ENCODE data around the gene SCGB1A1.
"Not testable (repeated sequence)": the region's sequence is repeated elsewhere in the genome, so short reads cannot be mapped to it uniquely, and the experiment has no call there.

SCGB1A1 gene

GRCh38 chr11:62418733-62419132, at the start of gene SCGB1A1:
Gene SCGB1A1, plus strand, starts transcription at chr11:62419033. Its CDS starts 63 bp downstream, at chr11:62419096.
- DNase-seq (ENCODE audit: low read depth, low spot score): no peak

GRCh38 chr11:62370743-62371440, 47.9 kb upstream of the SCGB1A1 start:
- DNase-seq (ENCODE audit: low read depth, low spot score): no peak

GRCh38 chr11:62372871-62373270, 46.0 kb upstream of the SCGB1A1 start:
- DNase-seq (ENCODE audit: low read depth, low spot score): no peak

- DNase-seq (ENCODE audit: low read depth, low spot score): no peak
Measured at GRCh38 chr11:62373464-62374119, 45.2 kb upstream of the SCGB1A1 start.

- no peak for DNase-seq (ENCODE audit: low read depth, low spot score)
Measured at GRCh38 chr11:62374801-62375200, 44.0 kb upstream of the SCGB1A1 start.

- not testable (repeated sequence) for DNase-seq (ENCODE audit: low read depth, low spot score)
Measured at GRCh38 chr11:62378459-62379063, 40.3 kb upstream of the SCGB1A1 start.

- DNase-seq (ENCODE audit: low read depth, low spot score): not testable (repeated sequence)
Measured at GRCh38 chr11:62379586-62379985, 39.2 kb upstream of the SCGB1A1 start.

GRCh38 chr11:62380821-62381245, 38.0 kb upstream of the SCGB1A1 start:
- DNase-seq (ENCODE audit: low read depth, low spot score): peak; percentile 26

- DNase-seq (ENCODE audit: low read depth, low spot score): no peak
Measured at GRCh38 chr11:62383822-62384221, 35.0 kb upstream of the SCGB1A1 start.

GRCh38 chr11:62386083-62386482, 32.8 kb upstream of the SCGB1A1 start:
- not testable (repeated sequence) for DNase-seq (ENCODE audit: low read depth, low spot score)

GRCh38 chr11:62387381-62387780, 31.5 kb upstream of the SCGB1A1 start:
- no peak for DNase-seq (ENCODE audit: low read depth, low spot score)

- DNase-seq (ENCODE audit: low read depth, low spot score): no peak
Measured at GRCh38 chr11:62388999-62389398, 29.8 kb upstream of the SCGB1A1 start.

- no peak for DNase-seq (ENCODE audit: low read depth, low spot score)
Measured at GRCh38 chr11:62390237-62390636, 28.6 kb upstream of the SCGB1A1 start.

GRCh38 chr11:62390722-62391121, 28.1 kb upstream of the SCGB1A1 start:
- DNase-seq (ENCODE audit: low read depth, low spot score): no peak

GRCh38 chr11:62391642-62392425, 27.0 kb upstream of the SCGB1A1 start:
- no peak for DNase-seq (ENCODE audit: low read depth, low spot score)

- no peak for DNase-seq (ENCODE audit: low read depth, low spot score)
Measured at GRCh38 chr11:62392506-62392905, 26.3 kb upstream of the SCGB1A1 start.

- DNase-seq (ENCODE audit: low read depth, low spot score): no peak
Measured at GRCh38 chr11:62393061-62393611, 25.7 kb upstream of the SCGB1A1 start.

- no peak for DNase-seq (ENCODE audit: low read depth, low spot score)
Measured at GRCh38 chr11:62393735-62394134, 25.1 kb upstream of the SCGB1A1 start.

- peak; percentile 38 for DNase-seq (ENCODE audit: low read depth, low spot score)
Measured at GRCh38 chr11:62394825-62395538, 23.9 kb upstream of the SCGB1A1 start.

- no peak for DNase-seq (ENCODE audit: low read depth, low spot score)
Measured at GRCh38 chr11:62395885-62396551, 22.8 kb upstream of the SCGB1A1 start.
